Measurements from ENCODE around the gene GNAO1. TPM values are rescaled to one million over a fixed set of nuclear protein-coding genes. Genes with fewer than 3 reads are reported as not detected.
A peak's percentile ranks its signal among the peaks of the same experiment; 100 is the strongest.

The GNAO1 gene
- total RNA-seq, 1 experiment from 2014 or later, result 3.7 TPM

- DNase-seq (ENCODE audit: low read depth, low spot score), result peak; percentile 16
- in situ Hi-C loops (cut with HindIII; ENCODE audit: low pct_unique_long_range_greater_than_20kb, low sequenced_read_pairs), result no loop called here
Measured at GRCh38 chr16:56294579-56294978, 103.3 kb downstream of the GNAO1 start.

- no peak for DNase-seq (ENCODE audit: low read depth, low spot score)
- in situ Hi-C loops (cut with HindIII; ENCODE audit: low pct_unique_long_range_greater_than_20kb, low sequenced_read_pairs), result no loop called here
Measured at GRCh38 chr16:56295059-56295665, 103.9 kb downstream of the GNAO1 start.

- no peak for DNase-seq (ENCODE audit: low read depth, low spot score)
Measured at GRCh38 chr16:56295739-56296527, 104.6 kb downstream of the GNAO1 start.

GRCh38 chr16:56297684-56298083 lies 106.4 kb downstream of the GNAO1 start:
- in situ Hi-C loops (cut with HindIII; ENCODE audit: low pct_unique_long_range_greater_than_20kb, low sequenced_read_pairs), result no loop called here
- no peak for DNase-seq (ENCODE audit: low read depth, low spot score)

More at GRCh38 chr16:56295739-56296527, 104.6 kb downstream of the GNAO1 start:
- in situ Hi-C loops (cut with HindIII; ENCODE audit: low pct_unique_long_range_greater_than_20kb, low sequenced_read_pairs), result no loop called here

- DNase-seq (ENCODE audit: low read depth, low spot score), result no peak
- in situ Hi-C loops (cut with HindIII; ENCODE audit: low pct_unique_long_range_greater_than_20kb, low sequenced_read_pairs), result no loop called here
Measured at GRCh38 chr16:56298116-56298515, 106.8 kb downstream of the GNAO1 start.

DNA sequence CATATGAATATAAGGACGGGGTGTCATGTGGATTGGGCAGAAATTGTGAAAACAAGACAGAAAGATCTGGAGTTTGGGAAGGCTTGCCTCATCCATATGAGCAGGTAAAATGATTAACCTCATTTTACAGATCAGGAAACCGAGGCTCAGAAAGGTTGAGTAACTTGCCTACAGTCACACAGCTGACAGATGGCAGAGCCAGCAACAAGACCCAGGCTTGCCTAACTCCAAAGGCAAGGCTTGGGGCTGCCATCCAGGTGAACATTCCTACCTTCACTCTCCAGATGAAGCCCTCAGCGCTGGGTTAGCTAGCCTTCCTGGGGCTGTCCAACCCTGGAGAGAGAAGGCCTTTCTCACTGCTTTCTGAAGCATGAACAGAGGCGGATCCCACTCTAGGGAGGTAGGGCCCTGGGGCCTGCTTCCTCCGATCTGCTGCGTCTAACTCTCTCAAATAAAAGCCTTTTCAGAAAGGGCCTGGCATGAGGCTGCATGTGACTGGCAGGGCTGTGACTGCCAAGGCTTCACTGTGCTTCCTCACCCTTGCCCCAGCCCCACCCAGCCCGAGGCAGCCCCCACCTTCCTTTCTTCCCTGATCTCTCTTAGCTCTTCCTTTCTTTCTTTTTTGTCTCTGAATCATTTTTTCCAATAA lies 107.8 kb downstream of the GNAO1 start:
- DNase-seq (ENCODE audit: low read depth, low spot score), result peak; percentile 97
- in situ Hi-C loops (cut with HindIII; ENCODE audit: low pct_unique_long_range_greater_than_20kb, low sequenced_read_pairs), result no loop called here

DNA sequence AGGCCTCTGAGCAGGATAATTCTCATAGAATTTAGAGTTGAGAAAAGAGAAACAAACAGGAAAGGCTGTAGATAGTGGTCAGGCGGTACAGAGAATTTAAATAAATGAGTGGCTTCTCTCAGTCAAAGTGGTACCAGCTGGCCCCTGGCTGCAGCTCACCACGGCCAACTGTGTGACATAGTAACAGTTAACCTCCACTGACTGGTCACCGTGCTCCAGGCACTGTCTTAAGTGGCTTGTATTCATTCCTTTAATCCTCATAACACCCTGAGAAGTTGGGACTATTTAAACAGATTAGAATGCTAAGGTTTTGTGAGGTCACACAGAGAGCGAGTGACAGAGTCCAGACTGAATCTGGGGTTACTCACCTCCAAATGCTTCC lies 108.9 kb downstream of the GNAO1 start:
- peak; percentile 9 for DNase-seq (ENCODE audit: low read depth, low spot score)
- in situ Hi-C loops (cut with HindIII; ENCODE audit: low pct_unique_long_range_greater_than_20kb, low sequenced_read_pairs), result no loop called here

DNA sequence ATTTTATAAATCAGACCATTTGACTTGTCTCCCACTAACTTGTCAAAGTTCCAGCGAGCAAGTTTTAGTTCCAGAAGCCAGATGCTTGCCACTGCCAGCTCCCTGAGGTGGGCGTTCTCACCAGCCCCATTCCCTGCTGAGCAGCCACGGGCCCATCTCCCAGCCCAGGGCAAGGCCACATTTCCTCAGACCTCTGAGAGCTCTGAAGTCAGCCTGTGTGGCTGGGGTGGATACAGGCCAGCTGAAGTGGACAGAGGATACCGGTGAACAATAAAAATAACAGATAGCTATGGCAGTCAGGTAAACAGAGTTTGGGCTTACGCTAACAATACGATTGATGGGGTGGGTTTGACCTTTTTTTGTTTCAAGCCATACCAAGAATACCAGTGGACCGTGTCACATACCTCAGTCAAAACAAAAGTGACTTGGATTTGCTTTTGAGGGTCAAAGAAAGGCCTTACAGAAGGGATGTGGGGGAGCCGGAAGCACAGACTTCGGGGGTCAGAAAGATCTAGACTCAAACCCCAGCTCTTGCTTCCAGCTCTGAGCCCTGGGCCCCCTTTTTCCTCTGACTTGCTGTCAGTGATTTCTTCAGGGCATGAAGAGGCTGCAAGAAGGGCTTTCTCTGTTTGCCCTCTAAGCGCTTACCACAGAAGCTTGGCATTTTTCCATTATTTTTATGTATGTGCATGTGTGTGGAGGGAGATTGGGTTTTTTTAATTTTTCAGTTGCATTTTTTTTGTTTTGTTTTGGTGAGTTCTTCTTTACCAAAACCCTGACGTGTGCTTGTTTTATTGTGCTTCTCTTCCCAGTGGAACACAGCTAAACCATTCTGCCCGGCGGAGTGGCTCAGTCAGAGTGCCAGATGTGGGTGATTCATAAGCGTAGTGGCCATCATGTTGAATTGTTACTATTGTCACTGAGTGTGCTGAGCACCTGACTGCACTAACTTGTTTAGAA lies 109.9 kb downstream of the GNAO1 start:
- DNase-seq (ENCODE audit: low read depth, low spot score), result peak; percentile 81
- in situ Hi-C loops (cut with HindIII; ENCODE audit: low pct_unique_long_range_greater_than_20kb, low sequenced_read_pairs), result no loop called here

GRCh38 chr16:56302506-56302905 lies 111.2 kb downstream of the GNAO1 start:
- in situ Hi-C loops (cut with HindIII; ENCODE audit: low pct_unique_long_range_greater_than_20kb, low sequenced_read_pairs), result no loop called here
- no peak for DNase-seq (ENCODE audit: low read depth, low spot score)

DNA sequence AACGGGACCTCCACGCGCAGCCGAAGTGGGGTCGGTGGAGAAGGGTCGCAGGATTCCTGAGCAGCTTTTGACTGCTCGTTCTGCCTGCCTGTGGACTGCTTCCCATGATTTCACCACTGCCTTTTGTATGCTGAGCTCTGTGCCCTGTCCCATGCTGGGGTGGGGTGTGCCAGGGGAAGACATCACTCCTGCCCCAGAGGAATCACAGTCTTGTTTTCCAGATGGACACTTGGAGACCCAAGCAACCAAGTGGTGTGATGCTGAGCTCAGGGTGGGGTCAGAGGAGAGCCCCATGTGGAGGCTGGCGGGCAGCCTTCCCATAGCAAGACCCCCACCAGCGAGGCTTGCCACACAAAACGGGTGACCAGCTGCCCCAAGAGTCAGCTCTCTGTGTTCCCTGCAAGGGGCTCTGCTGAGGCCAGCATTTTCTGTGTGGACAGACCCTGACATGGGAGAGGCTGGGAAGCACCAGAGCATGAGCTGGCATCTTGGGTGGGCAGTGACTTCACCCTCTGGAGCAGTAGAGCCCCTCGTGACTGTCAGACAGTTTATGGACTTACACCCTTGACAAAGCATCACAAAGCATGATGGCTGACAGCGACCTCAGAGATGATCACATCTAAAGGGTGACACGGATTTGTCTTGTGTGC lies 111.9 kb downstream of the GNAO1 start:
- no peak for DNase-seq (ENCODE audit: low read depth, low spot score)
- in situ Hi-C loops (cut with HindIII; ENCODE audit: low pct_unique_long_range_greater_than_20kb, low sequenced_read_pairs), result no loop called here

DNA sequence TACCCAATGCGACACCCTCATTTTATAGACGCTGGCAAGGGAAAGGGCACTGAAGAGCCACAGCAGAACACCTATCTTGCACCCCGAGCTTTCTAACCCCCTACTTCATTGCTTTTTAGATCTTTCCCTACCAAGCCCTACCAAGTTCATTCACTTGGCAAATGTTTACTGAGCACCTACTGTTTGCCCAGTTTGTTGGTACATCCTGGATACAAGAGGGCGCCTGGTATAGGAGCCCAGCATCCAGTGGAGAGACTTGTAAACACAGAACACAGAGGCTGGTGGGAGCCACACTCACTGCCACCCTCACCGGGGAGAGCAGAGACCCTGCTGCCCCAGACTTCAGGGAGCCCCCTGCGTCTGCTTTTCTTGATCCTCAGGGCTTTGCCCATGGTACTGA lies 112.6 kb downstream of the GNAO1 start:
- no peak for DNase-seq (ENCODE audit: low read depth, low spot score)
- in situ Hi-C loops (cut with HindIII; ENCODE audit: low pct_unique_long_range_greater_than_20kb, low sequenced_read_pairs), result no loop called here

DNA sequence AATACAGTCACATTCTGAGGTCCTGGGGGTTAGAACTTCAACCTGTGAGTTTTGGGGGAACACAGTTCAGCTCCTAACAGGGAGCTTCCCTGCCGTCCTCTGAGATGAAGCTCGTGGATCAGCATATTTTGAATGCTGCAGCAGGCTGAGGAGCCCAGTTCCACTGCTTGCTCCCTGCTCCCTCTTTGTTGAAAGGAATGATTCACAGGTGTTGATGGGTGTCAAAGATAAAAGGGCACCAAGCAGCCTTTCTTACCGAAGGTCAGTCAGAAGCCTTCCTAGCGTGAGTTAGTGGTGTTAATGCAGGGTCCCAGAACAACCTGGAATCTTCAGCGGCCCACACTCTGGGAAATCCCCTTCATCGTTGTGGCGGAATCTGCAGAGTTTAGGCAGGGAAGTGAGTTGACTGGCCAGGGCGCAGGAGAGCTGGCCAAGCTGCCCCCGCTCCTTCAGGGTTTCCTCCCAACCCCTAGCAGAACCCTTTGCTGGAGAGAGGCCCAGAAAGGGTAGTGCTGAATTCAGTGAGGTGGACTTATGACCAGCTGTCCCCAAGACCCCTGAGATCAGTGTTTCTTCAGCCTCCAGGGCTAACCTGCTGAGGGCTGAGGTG lies 114.8 kb downstream of the GNAO1 start:
- in situ Hi-C loops (cut with HindIII; ENCODE audit: low pct_unique_long_range_greater_than_20kb, low sequenced_read_pairs), result no loop called here
- DNase-seq (ENCODE audit: low read depth, low spot score), result no peak

DNA sequence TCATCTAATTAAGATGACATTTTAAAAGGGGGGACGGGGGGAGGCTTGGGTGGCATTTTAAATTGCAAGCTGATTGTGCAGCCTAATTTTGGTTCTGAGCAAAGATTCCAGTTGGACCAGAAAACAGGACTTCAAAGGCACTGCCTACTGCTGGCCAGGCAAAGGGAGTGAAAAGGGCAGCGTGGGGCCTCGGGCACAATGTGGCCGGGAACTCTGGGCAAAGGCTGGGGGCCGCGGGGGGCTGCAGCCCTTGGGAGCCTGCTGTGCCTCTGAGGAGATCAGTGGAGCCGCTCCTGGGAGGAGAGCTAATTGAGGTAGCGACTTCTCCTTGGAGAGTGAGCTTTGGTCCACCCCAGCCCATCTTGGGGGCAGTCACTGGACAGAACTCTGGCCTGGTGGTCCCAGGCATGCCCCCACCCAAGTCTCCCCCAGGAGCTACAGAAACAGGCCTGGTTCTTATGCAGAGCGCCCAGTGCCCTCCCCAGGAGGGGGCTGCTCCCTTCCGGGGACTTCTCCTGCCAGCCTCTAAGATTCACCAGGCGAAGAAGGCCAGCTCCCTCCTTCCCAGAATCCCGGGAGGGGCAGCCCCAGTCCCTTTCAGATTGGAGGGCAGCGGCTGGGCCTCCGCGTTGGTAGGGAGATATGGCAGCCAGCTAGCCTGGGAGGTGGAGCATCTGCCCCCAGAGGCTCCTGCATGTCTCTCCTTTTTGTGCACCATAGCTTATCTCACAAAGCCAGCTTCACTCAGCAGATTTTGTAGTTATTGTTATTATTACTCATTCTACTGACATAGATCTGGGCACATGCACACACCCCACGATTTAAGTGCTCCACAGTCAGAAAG lies 115.6 kb downstream of the GNAO1 start:
- in situ Hi-C loops (cut with HindIII; ENCODE audit: low pct_unique_long_range_greater_than_20kb, low sequenced_read_pairs), result no loop called here

GRCh38 chr16:56307534-56307873 lies 116.2 kb downstream of the GNAO1 start:
- in situ Hi-C loops (cut with HindIII; ENCODE audit: low pct_unique_long_range_greater_than_20kb, low sequenced_read_pairs), result no loop called here

More for the DNA sequence above, 115.6 kb downstream of the GNAO1 start:
- DNase-seq (ENCODE audit: low read depth, low spot score), result no peak

DNA sequence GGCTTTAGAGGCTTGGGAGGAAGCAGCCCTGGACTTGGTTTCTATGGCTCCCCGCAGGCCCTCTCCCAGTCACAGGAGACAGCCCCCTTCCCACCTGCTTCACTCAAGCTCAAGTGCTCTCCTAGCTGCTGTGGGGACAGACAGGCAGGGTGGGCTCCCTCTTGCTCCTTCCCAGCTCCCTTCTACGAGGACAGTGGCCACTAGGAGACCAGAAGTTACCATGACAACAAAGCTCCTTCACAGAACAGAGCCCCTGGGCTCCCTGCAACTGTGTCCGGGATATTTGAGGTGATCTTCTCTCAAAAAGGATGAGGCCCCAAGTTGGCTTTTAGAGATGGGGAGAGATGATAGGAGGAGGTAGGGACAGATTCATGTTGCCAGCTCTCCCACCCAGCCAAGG lies 117.7 kb downstream of the GNAO1 start:
- in situ Hi-C loops (cut with HindIII; ENCODE audit: low pct_unique_long_range_greater_than_20kb, low sequenced_read_pairs), result no loop called here
- no peak for DNase-seq (ENCODE audit: low read depth, low spot score)

More at GRCh38 chr16:56307534-56307873, 116.2 kb downstream of the GNAO1 start:
- no peak for DNase-seq (ENCODE audit: low read depth, low spot score)

DNA sequence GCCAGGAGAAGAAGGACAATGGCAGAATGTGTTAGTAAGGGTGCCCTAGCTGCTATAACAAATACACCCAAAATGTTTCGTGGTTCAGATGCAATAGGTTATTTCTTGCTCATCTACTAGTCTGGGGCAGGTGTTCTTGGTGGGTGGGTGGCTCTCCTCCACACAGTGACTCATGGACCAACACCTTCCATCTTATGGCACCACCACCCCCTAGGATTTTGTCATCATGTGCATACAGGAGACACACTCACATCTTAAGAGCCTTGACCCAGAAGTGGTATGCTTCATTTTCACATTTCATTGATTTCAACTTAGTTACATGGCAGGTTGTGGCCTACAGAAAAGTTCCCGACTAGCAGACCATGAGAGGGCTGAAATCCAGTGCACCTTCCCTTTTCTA lies 119.4 kb downstream of the GNAO1 start:
- in situ Hi-C loops (cut with HindIII; ENCODE audit: low pct_unique_long_range_greater_than_20kb, low sequenced_read_pairs), result no loop called here
- no peak for DNase-seq (ENCODE audit: low read depth, low spot score)
